IPS-18a (cell line): ENCODE measurements around the gene PRDX4.
"Not testable (repeated sequence)": the region's sequence is repeated elsewhere in the genome, so short reads cannot be mapped to it uniquely, and the experiment has no call there.

ENCODE experiments used
- H3K27ac ChIP-seq: one replicate; pipeline ENCODE4 v1.5.1; 2013; ENCODE audit warnings: low read length
- H3K27me3 ChIP-seq: one replicate; pipeline ENCODE4 v1.6.1; 2013; ENCODE audit warnings: mild to moderate bottlenecking, low read length; ENCODE audit not compliant: control insufficient read depth, insufficient read depth
- H3K36me3 ChIP-seq: one replicate; pipeline ENCODE4 v1.6.1; 2013; ENCODE audit warnings: low read depth, low read length; ENCODE audit not compliant: control insufficient read depth
- H3K4me1 ChIP-seq: one replicate; pipeline ENCODE4 v1.6.1; 2013; ENCODE audit warnings: low read depth, low read length; ENCODE audit not compliant: control insufficient read depth
- H3K4me3 ChIP-seq: one replicate; pipeline ENCODE4 v1.5.1; 2013; ENCODE audit warnings: low read length
- H3K9ac ChIP-seq: one replicate; pipeline ENCODE4 v1.6.1; 2013; ENCODE audit warnings: mild to moderate bottlenecking, low read length, moderate library complexity
- H3K9me3 ChIP-seq: one replicate; pipeline ENCODE4 v1.6.1; 2013; ENCODE audit warnings: low read depth, low read length; ENCODE audit not compliant: control insufficient read depth

The PRDX4 gene

GRCh38 chrX:23676486-23676885 lies 9.2 kb downstream of the PRDX4 start:
- H3K27ac ChIP-seq, H3K27me3 ChIP-seq, H3K4me1 ChIP-seq, H3K4me3 ChIP-seq, H3K9me3 ChIP-seq, H3K9ac ChIP-seq: not testable (repeated sequence)
- peaks cover 72% of the 10 kb centered on the region for H3K36me3 ChIP-seq

GRCh38 chrX:23692166-23692565 lies 24.9 kb downstream of the PRDX4 start:
- H3K9me3 ChIP-seq: no peaks in the 10 kb centered on the region
- no peak overlapping the region for H3K4me3 ChIP-seq
- no peaks in the 10 kb centered on the region for H3K36me3 ChIP-seq
- no peak overlapping the region for H3K27ac ChIP-seq
- H3K9ac ChIP-seq: no peak overlapping the region
- H3K4me1 ChIP-seq: no peaks in the 10 kb centered on the region
- no peaks in the 10 kb centered on the region for H3K27me3 ChIP-seq

- Histone ChIP-seq H3K4me1 (no peaks in the 10 kb centered on the region), H3K4me3 (no peak overlapping the region), H3K27me3 (no peaks in the 10 kb centered on the region), H3K9ac (no peak overlapping the region), H3K36me3 (no peaks in the 10 kb centered on the region), H3K27ac (no peak overlapping the region), H3K9me3 (no peaks in the 10 kb centered on the region)
Measured at GRCh38 chrX:23694606-23695005, 27.3 kb downstream of the PRDX4 start.

GRCh38 chrX:23699636-23700194 lies 32.4 kb downstream of the PRDX4 start:
- Histone ChIP-seq H3K27me3 (no peaks in the 10 kb centered on the region), H3K9ac (no peak overlapping the region), H3K4me3 (no peak overlapping the region)

GRCh38 chrX:23704673-23705206 lies 37.4 kb downstream of the PRDX4 start:
- Histone ChIP-seq H3K27ac (no peak overlapping the region), H3K4me1 (no peaks in the 10 kb centered on the region), H3K9ac (no peak overlapping the region), H3K9me3 (no peaks in the 10 kb centered on the region), H3K4me3 (no peak overlapping the region), H3K27me3 (no peaks in the 10 kb centered on the region), H3K36me3 (peaks cover 11% of the 10 kb centered on the region)

More at GRCh38 chrX:23699636-23700194, 32.4 kb downstream of the PRDX4 start:
- Histone ChIP-seq H3K9me3 (no peaks in the 10 kb centered on the region), H3K4me1 (no peaks in the 10 kb centered on the region), H3K36me3 (peaks cover 8% of the 10 kb centered on the region), H3K27ac (no peak overlapping the region)

- peaks cover 11% of the 10 kb centered on the region for H3K36me3 ChIP-seq
- no peak overlapping the region for H3K4me3 ChIP-seq
- H3K27ac ChIP-seq: no peak overlapping the region
- H3K4me1 ChIP-seq: no peaks in the 10 kb centered on the region
- no peak overlapping the region for H3K9ac ChIP-seq
- no peaks in the 10 kb centered on the region for H3K27me3 ChIP-seq
- H3K9me3 ChIP-seq: no peaks in the 10 kb centered on the region
Measured at GRCh38 chrX:23705235-23705634, 37.9 kb downstream of the PRDX4 start.

GRCh38 chrX:23720117-23720677 lies 52.9 kb downstream of the PRDX4 start:
- H3K27ac ChIP-seq: no peak overlapping the region
- no peaks in the 10 kb centered on the region for H3K9me3 ChIP-seq
- no peak overlapping the region for H3K9ac ChIP-seq
- H3K36me3 ChIP-seq: peaks cover 20% of the 10 kb centered on the region
- no peaks in the 10 kb centered on the region for H3K27me3 ChIP-seq
- H3K4me1 ChIP-seq: peaks cover 2% of the 10 kb centered on the region
- no peak overlapping the region for H3K4me3 ChIP-seq

- Histone ChIP-seq H3K27ac (no peak overlapping the region), H3K9me3 (no peaks in the 10 kb centered on the region), H3K4me3 (no peak overlapping the region), H3K4me1 (no peaks in the 10 kb centered on the region), H3K27me3 (no peaks in the 10 kb centered on the region), H3K36me3 (peaks cover 11% of the 10 kb centered on the region), H3K9ac (no peak overlapping the region)
Measured at GRCh38 chrX:23726191-23726590, 58.9 kb downstream of the PRDX4 start.

- no peaks in the 10 kb centered on the region for H3K4me1 ChIP-seq
- H3K36me3 ChIP-seq: peaks cover 8% of the 10 kb centered on the region
- H3K27me3 ChIP-seq: no peaks in the 10 kb centered on the region
- no peak overlapping the region for H3K4me3 ChIP-seq
- H3K9ac ChIP-seq: no peak overlapping the region
- no peaks in the 10 kb centered on the region for H3K9me3 ChIP-seq
- H3K27ac ChIP-seq: no peak overlapping the region
Measured at GRCh38 chrX:23727206-23727605, 59.9 kb downstream of the PRDX4 start.

GRCh38 chrX:23729214-23729613 lies 61.9 kb downstream of the PRDX4 start:
- Histone ChIP-seq H3K4me3 (no peak overlapping the region), H3K9ac (no peak overlapping the region), H3K27ac (no peak overlapping the region), H3K27me3 (no peaks in the 10 kb centered on the region), H3K36me3 (no peaks in the 10 kb centered on the region), H3K9me3 (no peaks in the 10 kb centered on the region), H3K4me1 (no peaks in the 10 kb centered on the region)

- Histone ChIP-seq H3K9me3 (no peaks in the 10 kb centered on the region), H3K36me3 (no peaks in the 10 kb centered on the region), H3K9ac (no peak overlapping the region), H3K4me1 (no peaks in the 10 kb centered on the region), H3K4me3 (no peak overlapping the region), H3K27ac (no peak overlapping the region), H3K27me3 (no peaks in the 10 kb centered on the region)
Measured at GRCh38 chrX:23731951-23732350, 64.7 kb downstream of the PRDX4 start.

- no peaks in the 10 kb centered on the region for H3K9me3 ChIP-seq
- H3K4me3 ChIP-seq: no peak overlapping the region
- no peaks in the 10 kb centered on the region for H3K27me3 ChIP-seq
- no peaks in the 10 kb centered on the region for H3K36me3 ChIP-seq
- no peaks in the 10 kb centered on the region for H3K4me1 ChIP-seq
- no peak overlapping the region for H3K27ac ChIP-seq
- H3K9ac ChIP-seq: no peak overlapping the region
Measured at GRCh38 chrX:23732704-23733103, 65.4 kb downstream of the PRDX4 start.
